Neuron (in vitro differentiated cells): ENCODE results near the gene COL5A1.
"Not testable (repeated sequence)": the region's sequence is repeated elsewhere in the genome, so short reads cannot be mapped to it uniquely, and the experiment has no call there.

Experiments used
- H2AFZ ChIP-seq: one replicate; pipeline ENCODE4 v1.6.1; 2013; ENCODE audit warnings: low read depth, mild to moderate bottlenecking, inconsistent platforms, low read length, moderate library complexity
- H3K27me3 ChIP-seq: one replicate; pipeline ENCODE4 v1.6.1; 2013; ENCODE audit warnings: low read length; ENCODE audit not compliant: insufficient read depth
- H3K36me3 ChIP-seq: one replicate; pipeline ENCODE4 v1.6.1; 2013; ENCODE audit warnings: low read length; ENCODE audit not compliant: insufficient read depth
- H3K4me1 ChIP-seq: one replicate; pipeline ENCODE4 v1.6.1; 2013; ENCODE audit warnings: low read length; ENCODE audit not compliant: insufficient read depth
- H3K4me3 ChIP-seq: 2 replicates; pipeline ENCODE4 v1.5.1; 2013; ENCODE audit warnings: mild to moderate bottlenecking, low read length, moderate library complexity
- H3K9me3 ChIP-seq: one replicate; pipeline ENCODE4 v1.6.1; 2013; ENCODE audit warnings: low read length

COL5A1 gene

GRCh38 chr9:134663753-134664415, 22.3 kb downstream of the COL5A1 start:
- no peak overlapping the region for H2AFZ ChIP-seq
- H3K4me3 ChIP-seq: no peak overlapping the region
- no peaks in the 10 kb centered on the region for H3K27me3 ChIP-seq
- peaks cover 9% of the 10 kb centered on the region for H3K9me3 ChIP-seq
- H3K4me1 ChIP-seq: no peaks in the 10 kb centered on the region
- no peaks in the 10 kb centered on the region for H3K36me3 ChIP-seq

GRCh38 chr9:134664446-134664845, 22.8 kb downstream of the COL5A1 start:
- Histone ChIP-seq H3K27me3 (no peaks in the 10 kb centered on the region), H3K36me3 (no peaks in the 10 kb centered on the region), H3K4me3 (no peak overlapping the region), H3K4me1 (no peaks in the 10 kb centered on the region), H3K9me3 (peaks cover 9% of the 10 kb centered on the region), H2AFZ (no peak overlapping the region)

GRCh38 chr9:134666208-134666607, 24.6 kb downstream of the COL5A1 start:
- no peaks in the 10 kb centered on the region for H3K27me3 ChIP-seq
- H3K4me1 ChIP-seq: no peaks in the 10 kb centered on the region
- H3K4me3 ChIP-seq: no peak overlapping the region
- peaks cover 4% of the 10 kb centered on the region for H3K9me3 ChIP-seq
- H2AFZ ChIP-seq: no peak overlapping the region
- H3K36me3 ChIP-seq: no peaks in the 10 kb centered on the region

GRCh38 chr9:134666831-134667230, 25.2 kb downstream of the COL5A1 start:
- no peaks in the 10 kb centered on the region for H3K4me1 ChIP-seq
- H3K36me3 ChIP-seq: no peaks in the 10 kb centered on the region
- no peak overlapping the region for H3K4me3 ChIP-seq
- no peak overlapping the region for H2AFZ ChIP-seq
- no peaks in the 10 kb centered on the region for H3K27me3 ChIP-seq
- H3K9me3 ChIP-seq: peaks cover 2% of the 10 kb centered on the region

- H3K27me3 ChIP-seq: not testable (repeated sequence)
Measured at GRCh38 chr9:134668977-134669376, 27.4 kb downstream of the COL5A1 start.

GRCh38 chr9:134669399-134669955, 27.9 kb downstream of the COL5A1 start:
- no peaks in the 10 kb centered on the region for H3K36me3 ChIP-seq
- H3K27me3 ChIP-seq: no peaks in the 10 kb centered on the region
- H3K4me1 ChIP-seq: no peaks in the 10 kb centered on the region
- no peaks in the 10 kb centered on the region for H3K9me3 ChIP-seq
- no peak overlapping the region for H2AFZ ChIP-seq
- H3K4me3 ChIP-seq: no peak overlapping the region

More at GRCh38 chr9:134668977-134669376, 27.4 kb downstream of the COL5A1 start:
- H2AFZ ChIP-seq, H3K9me3 ChIP-seq, H3K4me1 ChIP-seq, H3K4me3 ChIP-seq, H3K36me3 ChIP-seq: not testable (repeated sequence)

GRCh38 chr9:134670042-134670525, 28.5 kb downstream of the COL5A1 start:
- no peak overlapping the region for H3K4me3 ChIP-seq
- no peaks in the 10 kb centered on the region for H3K36me3 ChIP-seq
- H3K9me3 ChIP-seq: no peaks in the 10 kb centered on the region
- H3K27me3 ChIP-seq: no peaks in the 10 kb centered on the region
- H3K4me1 ChIP-seq: no peaks in the 10 kb centered on the region
- no peak overlapping the region for H2AFZ ChIP-seq

GRCh38 chr9:134670851-134671281, 29.3 kb downstream of the COL5A1 start:
- no peaks in the 10 kb centered on the region for H3K4me1 ChIP-seq
- no peaks in the 10 kb centered on the region for H3K36me3 ChIP-seq
- H3K27me3 ChIP-seq: no peaks in the 10 kb centered on the region
- H3K9me3 ChIP-seq: no peaks in the 10 kb centered on the region
- no peak overlapping the region for H2AFZ ChIP-seq
- H3K4me3 ChIP-seq: no peak overlapping the region

GRCh38 chr9:134671341-134672113, 29.9 kb downstream of the COL5A1 start:
- Histone ChIP-seq H3K36me3 (no peaks in the 10 kb centered on the region), H3K4me3 (no peak overlapping the region), H3K27me3 (no peaks in the 10 kb centered on the region), H3K9me3 (no peaks in the 10 kb centered on the region), H2AFZ (no peak overlapping the region), H3K4me1 (no peaks in the 10 kb centered on the region)

GRCh38 chr9:134676361-134676760, 34.8 kb downstream of the COL5A1 start:
- H2AFZ ChIP-seq: no peak overlapping the region
- peaks cover 9% of the 10 kb centered on the region for H3K27me3 ChIP-seq
- H3K9me3 ChIP-seq: no peaks in the 10 kb centered on the region
- no peaks in the 10 kb centered on the region for H3K36me3 ChIP-seq
- no peaks in the 10 kb centered on the region for H3K4me1 ChIP-seq
- no peak overlapping the region for H3K4me3 ChIP-seq

- no peak overlapping the region for H3K4me3 ChIP-seq
- peaks cover 13% of the 10 kb centered on the region for H3K27me3 ChIP-seq
- H3K4me1 ChIP-seq: no peaks in the 10 kb centered on the region
- H3K36me3 ChIP-seq: no peaks in the 10 kb centered on the region
- H3K9me3 ChIP-seq: no peaks in the 10 kb centered on the region
- no peak overlapping the region for H2AFZ ChIP-seq
Measured at GRCh38 chr9:134676886-134677285, 35.3 kb downstream of the COL5A1 start.

GRCh38 chr9:134677743-134678142, 36.1 kb downstream of the COL5A1 start:
- Histone ChIP-seq H2AFZ (no peak overlapping the region), H3K9me3 (no peaks in the 10 kb centered on the region), H3K36me3 (no peaks in the 10 kb centered on the region), H3K4me1 (no peaks in the 10 kb centered on the region), H3K4me3 (no peak overlapping the region), H3K27me3 (peaks cover 20% of the 10 kb centered on the region)

- no peaks in the 10 kb centered on the region for H3K4me1 ChIP-seq
- H3K9me3 ChIP-seq: no peaks in the 10 kb centered on the region
- no peak overlapping the region for H3K4me3 ChIP-seq
- no peak overlapping the region for H2AFZ ChIP-seq
- H3K36me3 ChIP-seq: no peaks in the 10 kb centered on the region
- H3K27me3 ChIP-seq: peaks cover 22% of the 10 kb centered on the region
Measured at GRCh38 chr9:134678206-134678605, 36.6 kb downstream of the COL5A1 start.
